ENCODE results near the gene CIP2A.

- TF ChIP-seq POLR2A (IDR thresholded peaks at IDR 0.05): no peak
- TF ChIP-seq CTCF (IDR thresholded peaks at IDR 0.05): no peak
Measured at GRCh38 chr3:108511490-108511889, 77.7 kb downstream of the CIP2A start.
